Smooth muscle cell (in vitro differentiated cells): Measurements from ENCODE around the gene AHCTF1. TPM values are rescaled to one million over a fixed set of nuclear protein-coding genes. Genes with fewer than 3 reads are reported as not detected.

Experiments
- DNase-seq: peaks from one replicate; lab custom pipeline; 2025; ENCODE audit not compliant: unreplicated experiment; lab: John Stamatoyannopoulos, UW
- H2AFZ ChIP-seq: fragments of 200-600 bp; sonication (generic); 2 replicates; pipeline ENCODE4 v1.6.0; 2016; ENCODE audit warnings: antibody characterized with exemption, low read depth, mild to moderate bottlenecking
- H3F3A ChIP-seq: fragments of 200-600 bp; sonication (generic); 2 replicates; pipeline ENCODE4 v1.6.0; 2017; ENCODE audit warnings: antibody characterized with exemption, low read depth
- H3K27ac ChIP-seq: fragments of 200-600 bp; sonication (generic); 2 replicates; pipeline ENCODE4 v1.5.1; 2016; ENCODE audit warnings: low read depth, mild to moderate bottlenecking
- H3K27me3 ChIP-seq: fragments of 200-600 bp; sonication (generic); 2 replicates; pipeline ENCODE4 v1.6.1; 2016; ENCODE audit warnings: low read depth, mild to moderate bottlenecking
- H3K36me3 ChIP-seq: fragments of 200-600 bp; sonication (generic); 2 replicates; pipeline ENCODE4 v1.5.1; 2016; ENCODE audit warnings: low read depth
- H3K4me1 ChIP-seq: fragments of 200-600 bp; sonication (generic); 2 replicates; pipeline ENCODE4 v1.5.1; 2016; ENCODE audit warnings: low read depth
- H3K4me2 ChIP-seq: fragments of 200-600 bp; sonication (generic); 2 replicates; pipeline ENCODE4 v1.6.0; 2016; ENCODE audit warnings: mild to moderate bottlenecking
- H3K4me3 ChIP-seq: fragments of 200-600 bp; sonication (generic); 2 replicates; pipeline ENCODE4 v1.5.1; 2016; ENCODE audit warnings: mild to moderate bottlenecking
- H3K79me2 ChIP-seq: fragments of 200-600 bp; sonication (generic); 2 replicates; pipeline ENCODE4 v1.6.0; 2016; ENCODE audit warnings: low read depth, mild to moderate bottlenecking
- H3K9ac ChIP-seq: fragments of 200-600 bp; sonication (generic); 2 replicates; pipeline ENCODE4 v1.6.0; 2016; ENCODE audit warnings: low read depth
- H3K9me3 ChIP-seq: fragments of 200-600 bp; sonication (generic); replicated peaks from 2 replicates; pipeline ENCODE4 v1.5.1; 2016; ENCODE audit warnings: low read depth
- H4K20me1 ChIP-seq: fragments of 200-600 bp; sonication (generic); 2 replicates; pipeline ENCODE4 v1.6.0; 2016; ENCODE audit warnings: low read depth
- WGBS: methylation state at CpG from one replicate; pipeline ENCODE4 v1.1.7; 2016; ENCODE audit warnings: low lambda C conversion rate; 5-methylcytosine and 5-hydroxymethylcytosine counted together
- polyA plus RNA-seq: library from polyadenylated mRNA; unstranded; fragments of >200 nt; fragmentation: Nextera tagmentation; extraction: Ambion mirVana; gene quantifications from 2 replicates; pipeline ENCODE4 v1.2.1, GENCODE V29; 2016
- total RNA-seq: library from RNA; depleted of rRNA; stranded (reverse); fragments of >200 nt; gene quantifications from 2 replicates; pipeline ENCODE4 v1.2.3, GENCODE V29; 2014
- TF ChIP-seq, protein P1 (sequence below): fragments of 200-600 bp; sonication (generic); IDR thresholded peaks from 2 replicates; pipeline ENCODE4 v1.5.1; 2017; ENCODE audit warnings: borderline replicate concordance, mild to moderate bottlenecking, antibody characterized with exemption; ENCODE audit not compliant: insufficient read depth, poor library complexity, severe bottlenecking

The AHCTF1 gene
- total and polyA plus RNA-seq, 2 experiments from 2014 or later: 7.2 to 34.0 TPM

DNA sequence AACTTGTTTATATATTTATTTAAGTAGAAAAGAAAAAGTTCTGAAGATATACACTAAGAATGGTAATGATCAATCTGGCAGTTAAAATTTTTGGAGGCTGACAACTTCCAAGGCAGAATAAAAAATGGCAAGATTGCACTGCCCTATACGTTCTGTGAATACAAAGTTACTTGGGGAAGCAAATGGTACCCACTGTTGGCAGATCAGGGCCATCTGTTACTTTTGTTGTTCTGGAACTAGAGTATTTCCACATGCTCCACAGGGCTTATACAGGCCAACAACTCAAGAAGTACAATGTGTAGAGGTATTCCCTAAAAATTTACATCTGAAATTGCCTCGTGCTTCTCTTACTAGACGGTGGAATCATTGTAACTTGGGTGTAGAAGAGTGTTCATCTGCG, 53.2 kb downstream of the AHCTF1 start:
- peaks cover 5% of the 10 kb centered on the region for H3K36me3 ChIP-seq
- peaks cover 7% of the 10 kb centered on the region for H4K20me1 ChIP-seq
- no peak overlapping the region for H3K4me3 ChIP-seq
- H3K9me3 ChIP-seq: no peaks in the 10 kb centered on the region
- no peaks in the 10 kb centered on the region for H3K27me3 ChIP-seq
- H3K9ac ChIP-seq: no peak overlapping the region
- peaks cover 22% of the 10 kb centered on the region for H3K79me2 ChIP-seq
- TF ChIP-seq, protein P1, sequence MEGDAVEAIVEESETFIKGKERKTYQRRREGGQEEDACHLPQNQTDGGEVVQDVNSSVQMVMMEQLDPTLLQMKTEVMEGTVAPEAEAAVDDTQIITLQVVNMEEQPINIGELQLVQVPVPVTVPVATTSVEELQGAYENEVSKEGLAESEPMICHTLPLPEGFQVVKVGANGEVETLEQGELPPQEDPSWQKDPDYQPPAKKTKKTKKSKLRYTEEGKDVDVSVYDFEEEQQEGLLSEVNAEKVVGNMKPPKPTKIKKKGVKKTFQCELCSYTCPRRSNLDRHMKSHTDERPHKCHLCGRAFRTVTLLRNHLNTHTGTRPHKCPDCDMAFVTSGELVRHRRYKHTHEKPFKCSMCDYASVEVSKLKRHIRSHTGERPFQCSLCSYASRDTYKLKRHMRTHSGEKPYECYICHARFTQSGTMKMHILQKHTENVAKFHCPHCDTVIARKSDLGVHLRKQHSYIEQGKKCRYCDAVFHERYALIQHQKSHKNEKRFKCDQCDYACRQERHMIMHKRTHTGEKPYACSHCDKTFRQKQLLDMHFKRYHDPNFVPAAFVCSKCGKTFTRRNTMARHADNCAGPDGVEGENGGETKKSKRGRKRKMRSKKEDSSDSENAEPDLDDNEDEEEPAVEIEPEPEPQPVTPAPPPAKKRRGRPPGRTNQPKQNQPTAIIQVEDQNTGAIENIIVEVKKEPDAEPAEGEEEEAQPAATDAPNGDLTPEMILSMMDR: no peak
- DNase-seq: no peak
- H3K4me2 ChIP-seq: no peak overlapping the region
- no peak overlapping the region for H3K27ac ChIP-seq
- no peak overlapping the region for H2AFZ ChIP-seq
- H3K4me1 ChIP-seq: no peaks in the 10 kb centered on the region
- WGBS: 95% methylated on average over 4 of the region's 4 CpGs
- H3F3A ChIP-seq: no peaks in the 10 kb centered on the region

DNA sequence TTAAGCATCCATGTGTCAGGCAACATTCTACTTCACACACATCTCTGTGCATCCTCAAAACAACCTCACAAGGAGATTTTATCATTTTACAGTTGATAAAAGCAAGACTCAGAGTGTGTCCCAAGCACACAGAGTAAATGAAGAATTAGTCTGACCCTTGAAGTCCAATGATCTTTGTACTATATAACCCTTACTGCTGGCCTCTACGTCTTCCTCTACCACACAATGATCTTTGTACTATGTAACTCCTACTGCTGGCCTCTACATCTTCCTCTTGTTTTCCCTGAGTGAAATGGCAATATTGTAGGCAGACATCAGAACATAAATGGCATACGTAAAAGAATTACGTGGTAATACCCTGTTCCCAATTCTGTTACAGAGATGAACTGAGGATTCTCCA, 55.3 kb downstream of the AHCTF1 start:
- Histone ChIP-seq H3K4me2 (no peak overlapping the region), H3K4me1 (no peaks in the 10 kb centered on the region), H4K20me1 (peaks cover 17% of the 10 kb centered on the region), H3K27me3 (no peaks in the 10 kb centered on the region), H3K4me3 (no peak overlapping the region), H3F3A (no peaks in the 10 kb centered on the region), H3K9me3 (no peaks in the 10 kb centered on the region), H3K27ac (no peak overlapping the region), H3K79me2 (peaks cover 31% of the 10 kb centered on the region), H2AFZ (no peak overlapping the region), H3K9ac (no peak overlapping the region), H3K36me3 (peaks cover 8% of the 10 kb centered on the region)
- 100% methylated on average over 3 of the region's 3 CpGs for WGBS
- DNase-seq: no peak
- TF ChIP-seq, protein P1: no peak

DNA sequence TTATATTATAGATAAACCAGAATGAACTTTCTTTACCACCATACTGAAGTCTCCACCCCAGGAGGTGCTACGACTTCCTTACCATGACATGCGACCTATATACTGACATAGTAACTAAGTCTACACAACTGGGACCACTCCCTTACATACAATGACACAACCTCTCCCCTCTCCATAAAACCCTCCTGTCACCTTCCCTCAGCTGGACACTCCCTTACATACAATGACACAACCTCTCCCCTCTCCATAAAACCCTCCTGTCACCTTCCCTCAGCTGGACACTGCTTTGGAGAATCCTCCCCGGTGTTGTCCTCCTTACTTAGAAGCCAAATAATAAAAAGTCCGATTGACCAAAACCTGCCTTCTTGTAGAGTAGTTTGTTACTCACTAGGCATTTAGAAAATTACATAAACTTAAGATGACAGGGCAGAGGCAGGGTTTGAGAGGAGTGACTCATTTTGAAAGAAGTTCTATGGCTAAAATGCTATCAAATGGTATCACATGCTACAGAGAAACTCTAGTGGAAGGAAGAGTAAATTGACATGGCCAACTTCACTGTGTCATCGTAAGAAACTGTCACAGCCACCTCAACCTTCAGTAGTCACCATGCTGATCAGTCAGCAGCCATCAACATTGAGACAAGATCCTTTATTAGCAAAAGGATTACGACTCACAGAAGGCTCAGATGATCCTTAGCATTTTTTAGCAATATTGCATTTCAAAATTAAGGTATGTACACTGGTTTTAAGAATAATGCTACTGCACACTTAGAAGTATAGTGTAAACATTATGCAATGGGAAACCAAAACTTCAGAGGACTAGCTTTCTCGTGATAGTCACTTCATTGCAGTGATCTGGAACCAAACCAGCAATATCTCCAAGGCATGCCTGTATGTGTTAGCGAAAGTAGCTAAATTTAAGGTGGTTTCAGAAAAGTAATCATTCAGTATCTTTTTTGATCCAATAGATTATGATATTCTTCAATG, 56.4 kb downstream of the AHCTF1 start:
- no peaks in the 10 kb centered on the region for H3K9me3 ChIP-seq
- H3K9ac ChIP-seq: peak overlapping the region; percentile 14
- peak overlapping the region; percentile 51 for H3K27ac ChIP-seq
- H3K4me2 ChIP-seq: peak overlapping the region; percentile 10
- H2AFZ ChIP-seq: no peak overlapping the region
- no peaks in the 10 kb centered on the region for H3K27me3 ChIP-seq
- H3K4me3 ChIP-seq: no peak overlapping the region
- no peak for DNase-seq
- no peaks in the 10 kb centered on the region for H3K4me1 ChIP-seq
- H3F3A ChIP-seq: no peaks in the 10 kb centered on the region
- H3K36me3 ChIP-seq: peaks cover 8% of the 10 kb centered on the region
- H3K79me2 ChIP-seq: peaks cover 22% of the 10 kb centered on the region
- WGBS: 85% methylated on average over 8 of the region's 8 CpGs
- peaks cover 20% of the 10 kb centered on the region for H4K20me1 ChIP-seq
- TF ChIP-seq, protein P1: no peak
